ENCODE data around the gene REPS2.

DNA sequence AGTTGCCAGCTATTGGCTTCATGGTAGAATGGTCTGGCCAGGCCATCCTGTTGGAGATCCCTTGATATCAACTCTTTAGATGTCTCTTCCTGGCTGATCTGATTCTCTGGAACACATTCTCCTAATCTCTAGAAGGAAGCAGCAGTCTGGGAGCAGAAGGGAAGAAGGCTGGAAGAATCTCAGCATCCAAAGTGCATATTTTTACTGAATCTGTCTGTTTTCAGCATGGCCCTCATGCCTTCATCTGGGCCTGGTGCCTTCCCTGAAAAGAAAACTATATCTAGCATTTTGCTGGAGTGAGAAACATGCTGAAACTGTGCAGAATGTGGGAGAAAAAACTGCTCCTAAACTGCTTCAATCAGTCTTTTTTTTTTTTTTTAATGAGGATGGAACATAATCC is 148.7 kb downstream of the REPS2 start:
- TF ChIP-seq POLR2A (IDR thresholded peaks at IDR 0.05) = no peak
- TF ChIP-seq, protein P1, sequence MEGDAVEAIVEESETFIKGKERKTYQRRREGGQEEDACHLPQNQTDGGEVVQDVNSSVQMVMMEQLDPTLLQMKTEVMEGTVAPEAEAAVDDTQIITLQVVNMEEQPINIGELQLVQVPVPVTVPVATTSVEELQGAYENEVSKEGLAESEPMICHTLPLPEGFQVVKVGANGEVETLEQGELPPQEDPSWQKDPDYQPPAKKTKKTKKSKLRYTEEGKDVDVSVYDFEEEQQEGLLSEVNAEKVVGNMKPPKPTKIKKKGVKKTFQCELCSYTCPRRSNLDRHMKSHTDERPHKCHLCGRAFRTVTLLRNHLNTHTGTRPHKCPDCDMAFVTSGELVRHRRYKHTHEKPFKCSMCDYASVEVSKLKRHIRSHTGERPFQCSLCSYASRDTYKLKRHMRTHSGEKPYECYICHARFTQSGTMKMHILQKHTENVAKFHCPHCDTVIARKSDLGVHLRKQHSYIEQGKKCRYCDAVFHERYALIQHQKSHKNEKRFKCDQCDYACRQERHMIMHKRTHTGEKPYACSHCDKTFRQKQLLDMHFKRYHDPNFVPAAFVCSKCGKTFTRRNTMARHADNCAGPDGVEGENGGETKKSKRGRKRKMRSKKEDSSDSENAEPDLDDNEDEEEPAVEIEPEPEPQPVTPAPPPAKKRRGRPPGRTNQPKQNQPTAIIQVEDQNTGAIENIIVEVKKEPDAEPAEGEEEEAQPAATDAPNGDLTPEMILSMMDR (IDR thresholded peaks at IDR 0.05) = no peak
- TF ChIP-seq POLR2AphosphoS5 (IDR thresholded peaks at IDR 0.05) = no peak
